ENCODE measurements around the gene SGCE.

Gene SGCE

DNA sequence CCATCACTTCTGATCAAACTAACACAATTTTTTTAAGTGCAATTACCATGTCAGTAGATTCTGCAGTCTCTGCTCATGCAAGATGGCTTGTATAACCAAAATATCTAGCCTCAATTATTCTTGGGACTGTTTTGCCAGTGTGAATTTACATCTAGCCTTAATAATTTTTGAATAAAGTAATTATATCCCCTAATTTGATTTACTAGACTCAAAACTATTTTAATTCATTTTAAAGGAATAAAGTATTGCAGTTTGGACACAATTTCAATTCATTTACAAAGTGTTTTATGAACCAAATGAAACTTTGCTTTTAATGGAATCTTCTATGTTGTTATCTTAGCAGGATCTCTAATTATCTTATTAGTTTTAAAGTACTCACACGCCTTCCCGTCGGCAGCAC is 55.7 kb downstream of the SGCE start:
- DNase-seq (ENCODE audit: low spot score in 2 of 2) (no peak), ATAC-seq (replicated peaks; ENCODE audit: extremely low read depth, poor library complexity, severe bottlenecking) (no peak)
- Mint-ChIP-seq H3K9me3 (peaks cover under 1% of the 10 kb centered on the region), H3K4me1 (no peaks in the 10 kb centered on the region), H3K27me3 (peaks cover 16% of the 10 kb centered on the region), H3K36me3 (ENCODE audit: insufficient read depth) (peaks cover 1% of the 10 kb centered on the region), H3K4me3 (no peak overlapping the region), H3K27ac (ENCODE audit: low read depth) (no peak overlapping the region)

DNA sequence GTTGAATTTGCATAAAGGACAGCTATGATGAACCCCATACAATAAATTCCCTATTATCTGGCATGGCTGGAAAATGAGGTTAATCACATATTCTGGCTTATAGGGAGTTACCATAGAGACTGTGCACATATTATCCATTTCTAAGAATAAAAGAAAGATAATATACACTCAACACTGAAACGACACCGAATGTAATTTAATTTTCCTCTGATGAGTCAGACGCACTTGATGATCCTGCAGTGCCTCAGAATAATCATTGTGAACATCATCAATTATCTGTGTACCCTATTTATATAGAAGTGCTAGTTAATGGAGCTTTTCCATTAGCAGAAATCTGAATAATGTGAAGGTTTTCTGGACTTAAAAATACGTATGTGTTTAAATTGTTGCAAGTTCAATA is 60.2 kb downstream of the SGCE start:
- Mint-ChIP-seq H3K9me3 (no peaks in the 10 kb centered on the region), H3K27ac (ENCODE audit: low read depth) (no peak overlapping the region), H3K27me3 (no peaks in the 10 kb centered on the region), H3K4me1 (no peaks in the 10 kb centered on the region), H3K4me3 (no peak overlapping the region), H3K36me3 (ENCODE audit: insufficient read depth) (no peaks in the 10 kb centered on the region)
- ATAC-seq (replicated peaks; ENCODE audit: extremely low read depth, poor library complexity, severe bottlenecking): no peak
- no peak for DNase-seq (ENCODE audit: low spot score in 2 of 2)

- no peaks in the 10 kb centered on the region for H3K9me3 Mint-ChIP-seq
These were observed 61.1 kb downstream of the SGCE start for GRCh38 chr7:94594882-94595281.

GRCh38 chr7:94591176-94591575 is 64.8 kb downstream of the SGCE start:
- ATAC-seq (replicated peaks; ENCODE audit: extremely low read depth, poor library complexity, severe bottlenecking): no peak
- Mint-ChIP-seq H3K27ac (ENCODE audit: low read depth) (no peak overlapping the region), H3K9me3 (no peaks in the 10 kb centered on the region), H3K4me3 (no peak overlapping the region), H3K27me3 (no peaks in the 10 kb centered on the region), H3K36me3 (ENCODE audit: insufficient read depth) (peaks cover 2% of the 10 kb centered on the region), H3K4me1 (no peaks in the 10 kb centered on the region)
- DNase-seq (ENCODE audit: low spot score in 2 of 2): no peak

More at GRCh38 chr7:94594882-94595281, 61.1 kb downstream of the SGCE start:
- no peaks in the 10 kb centered on the region for H3K4me1 Mint-ChIP-seq
- H3K4me3 Mint-ChIP-seq: no peak overlapping the region
- H3K27ac Mint-ChIP-seq (ENCODE audit: low read depth): no peak overlapping the region
- H3K36me3 Mint-ChIP-seq (ENCODE audit: insufficient read depth): peaks cover 2% of the 10 kb centered on the region
- H3K27me3 Mint-ChIP-seq: no peaks in the 10 kb centered on the region
- no peak for DNase-seq (ENCODE audit: low spot score in 2 of 2)
- no peak for ATAC-seq (replicated peaks; ENCODE audit: extremely low read depth, poor library complexity, severe bottlenecking)

GRCh38 chr7:94590526-94591162 is 65.3 kb downstream of the SGCE start:
- Mint-ChIP-seq H3K27ac (ENCODE audit: low read depth) (no peak overlapping the region), H3K9me3 (no peaks in the 10 kb centered on the region), H3K4me1 (no peaks in the 10 kb centered on the region), H3K4me3 (no peak overlapping the region), H3K27me3 (no peaks in the 10 kb centered on the region), H3K36me3 (ENCODE audit: insufficient read depth) (peaks cover 2% of the 10 kb centered on the region)
- ATAC-seq (replicated peaks; ENCODE audit: extremely low read depth, poor library complexity, severe bottlenecking) (no peak), DNase-seq (ENCODE audit: low spot score in 2 of 2) (no peak)

GRCh38 chr7:94588075-94588474 is 67.9 kb downstream of the SGCE start:
- Mint-ChIP-seq H3K4me3 (no peak overlapping the region), H3K27me3 (no peaks in the 10 kb centered on the region), H3K36me3 (ENCODE audit: insufficient read depth) (peaks cover 2% of the 10 kb centered on the region), H3K4me1 (no peaks in the 10 kb centered on the region), H3K27ac (ENCODE audit: low read depth) (no peak overlapping the region), H3K9me3 (no peaks in the 10 kb centered on the region)
- ATAC-seq (replicated peaks; ENCODE audit: extremely low read depth, poor library complexity, severe bottlenecking): no peak
- DNase-seq (ENCODE audit: low spot score in 2 of 2): no peak

- H3K27me3 Mint-ChIP-seq: no peaks in the 10 kb centered on the region
- no peak overlapping the region for H3K27ac Mint-ChIP-seq (ENCODE audit: low read depth)
- peaks cover 6% of the 10 kb centered on the region for H3K9me3 Mint-ChIP-seq
- no peaks in the 10 kb centered on the region for H3K4me1 Mint-ChIP-seq
- H3K36me3 Mint-ChIP-seq (ENCODE audit: insufficient read depth): peaks cover 2% of the 10 kb centered on the region
- no peak for ATAC-seq (replicated peaks; ENCODE audit: extremely low read depth, poor library complexity, severe bottlenecking)
- DNase-seq (ENCODE audit: low spot score in 2 of 2): no peak
- H3K4me3 Mint-ChIP-seq: no peak overlapping the region
These were observed 71.8 kb downstream of the SGCE start for GRCh38 chr7:94584113-94584512.

- no peak overlapping the region for H3K27ac Mint-ChIP-seq (ENCODE audit: low read depth)
- H3K4me3 Mint-ChIP-seq: no peak overlapping the region
- H3K36me3 Mint-ChIP-seq (ENCODE audit: insufficient read depth): peaks cover 2% of the 10 kb centered on the region
- ATAC-seq (replicated peaks; ENCODE audit: extremely low read depth, poor library complexity, severe bottlenecking) (no peak), DNase-seq (ENCODE audit: low spot score in 2 of 2) (no peak)
- H3K9me3 Mint-ChIP-seq: peaks cover 6% of the 10 kb centered on the region
- no peaks in the 10 kb centered on the region for H3K4me1 Mint-ChIP-seq
- H3K27me3 Mint-ChIP-seq: no peaks in the 10 kb centered on the region
These were observed 75.3 kb downstream of the SGCE start for GRCh38 chr7:94580601-94581000.

GRCh38 chr7:94579470-94579869 is 76.5 kb downstream of the SGCE start:
- Mint-ChIP-seq H3K27me3 (no peaks in the 10 kb centered on the region), H3K27ac (ENCODE audit: low read depth) (no peak overlapping the region), H3K4me3 (no peak overlapping the region), H3K9me3 (peaks cover 11% of the 10 kb centered on the region), H3K36me3 (ENCODE audit: insufficient read depth) (peaks cover 4% of the 10 kb centered on the region), H3K4me1 (no peaks in the 10 kb centered on the region)
- no peak for DNase-seq (ENCODE audit: low spot score in 2 of 2)
- no peak for ATAC-seq (replicated peaks; ENCODE audit: extremely low read depth, poor library complexity, severe bottlenecking)

DNA sequence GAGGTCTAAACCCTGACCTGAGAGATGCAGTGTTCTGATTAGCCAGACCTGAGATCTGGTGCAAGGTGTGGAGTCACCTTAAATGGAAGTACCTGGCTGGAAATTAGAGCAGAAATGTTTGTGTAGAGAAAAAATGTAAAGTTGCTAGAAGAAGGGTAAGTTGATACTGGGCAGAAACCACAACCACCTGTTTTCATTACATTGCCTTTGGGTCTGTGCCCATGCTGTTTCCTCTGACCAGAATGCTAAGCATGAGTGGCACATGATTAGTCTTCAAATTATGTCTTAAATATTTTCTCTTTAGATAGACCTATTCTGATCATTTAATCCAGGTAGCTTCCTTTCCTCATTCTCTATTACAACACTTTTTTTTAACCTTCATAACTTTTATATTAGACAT is 77.3 kb downstream of the SGCE start:
- H3K27me3 Mint-ChIP-seq: no peaks in the 10 kb centered on the region
- peaks cover 4% of the 10 kb centered on the region for H3K36me3 Mint-ChIP-seq (ENCODE audit: insufficient read depth)
- DNase-seq (ENCODE audit: low spot score in 2 of 2) (no peak), ATAC-seq (replicated peaks; ENCODE audit: extremely low read depth, poor library complexity, severe bottlenecking) (no peak)
- no peak overlapping the region for H3K27ac Mint-ChIP-seq (ENCODE audit: low read depth)
- no peak overlapping the region for H3K4me3 Mint-ChIP-seq
- H3K9me3 Mint-ChIP-seq: peaks cover 11% of the 10 kb centered on the region
- no peaks in the 10 kb centered on the region for H3K4me1 Mint-ChIP-seq

- Mint-ChIP-seq H3K4me3 (no peak overlapping the region), H3K27me3 (no peaks in the 10 kb centered on the region), H3K36me3 (ENCODE audit: insufficient read depth) (peaks cover 4% of the 10 kb centered on the region), H3K27ac (ENCODE audit: low read depth) (no peak overlapping the region), H3K9me3 (peaks cover 11% of the 10 kb centered on the region), H3K4me1 (no peaks in the 10 kb centered on the region)
- ATAC-seq (replicated peaks; ENCODE audit: extremely low read depth, poor library complexity, severe bottlenecking) (no peak), DNase-seq (ENCODE audit: low spot score in 2 of 2) (no peak)
These were observed 78.6 kb downstream of the SGCE start for GRCh38 chr7:94577357-94577756.

DNA sequence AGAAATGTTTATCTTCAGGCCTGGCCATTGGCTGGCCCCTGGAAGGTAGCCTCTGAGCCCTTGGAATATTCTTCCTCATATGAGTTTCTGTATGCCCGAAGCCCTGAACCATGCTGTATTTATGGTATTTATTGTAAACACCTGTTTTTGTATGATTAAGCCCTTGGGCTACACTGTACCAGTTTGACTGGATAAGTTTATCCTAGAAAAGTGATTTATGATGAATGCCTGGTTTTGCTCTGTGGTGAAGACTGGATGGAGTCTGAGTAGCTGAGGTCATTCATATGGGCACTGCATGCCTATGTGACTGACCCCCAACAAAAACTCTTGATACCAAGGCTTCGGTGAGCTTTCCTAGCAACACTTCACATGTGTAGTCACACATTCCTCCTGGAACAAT is 79.6 kb downstream of the SGCE start:
- Mint-ChIP-seq H3K27ac (ENCODE audit: low read depth) (no peak overlapping the region), H3K27me3 (no peaks in the 10 kb centered on the region), H3K36me3 (ENCODE audit: insufficient read depth) (peaks cover 4% of the 10 kb centered on the region), H3K9me3 (peaks cover 8% of the 10 kb centered on the region), H3K4me3 (no peak overlapping the region), H3K4me1 (no peaks in the 10 kb centered on the region)
- ATAC-seq (replicated peaks; ENCODE audit: extremely low read depth, poor library complexity, severe bottlenecking) (no peak), DNase-seq (ENCODE audit: low spot score in 2 of 2) (no peak)

GRCh38 chr7:94575646-94576045 is 80.3 kb downstream of the SGCE start:
- no peaks in the 10 kb centered on the region for H3K27me3 Mint-ChIP-seq
- peaks cover 4% of the 10 kb centered on the region for H3K36me3 Mint-ChIP-seq (ENCODE audit: insufficient read depth)
- no peaks in the 10 kb centered on the region for H3K4me1 Mint-ChIP-seq
- ATAC-seq (replicated peaks; ENCODE audit: extremely low read depth, poor library complexity, severe bottlenecking): no peak
- DNase-seq (ENCODE audit: low spot score in 2 of 2): no peak
- H3K4me3 Mint-ChIP-seq: no peak overlapping the region
- no peak overlapping the region for H3K27ac Mint-ChIP-seq (ENCODE audit: low read depth)
- peaks cover 6% of the 10 kb centered on the region for H3K9me3 Mint-ChIP-seq

DNA sequence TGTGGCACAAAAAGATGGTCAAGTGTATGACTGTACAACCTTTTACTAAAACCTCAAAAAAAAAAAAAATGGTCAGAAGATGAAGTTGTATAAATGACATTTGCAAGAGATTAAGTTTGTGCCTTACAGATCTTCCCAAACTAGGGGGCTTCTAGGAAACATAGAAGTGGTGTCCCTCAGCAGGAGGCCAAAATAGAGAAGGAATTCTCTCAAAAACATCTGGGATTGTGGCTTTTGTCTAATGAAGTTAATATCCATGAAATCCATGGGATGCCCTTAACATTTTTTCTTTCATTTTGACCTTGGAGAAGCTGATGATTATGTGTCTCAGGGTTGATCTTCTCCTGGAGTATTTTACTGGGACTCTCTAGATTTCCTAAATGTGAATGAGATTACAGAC is 84.1 kb downstream of the SGCE start:
- ATAC-seq (replicated peaks; ENCODE audit: extremely low read depth, poor library complexity, severe bottlenecking): no peak
- H3K36me3 Mint-ChIP-seq (ENCODE audit: insufficient read depth): peaks cover 2% of the 10 kb centered on the region

More for the DNA sequence above, 84.1 kb downstream of the SGCE start:
- DNase-seq (ENCODE audit: low spot score in 2 of 2): no peak
- Mint-ChIP-seq H3K27ac (ENCODE audit: low read depth) (no peak overlapping the region), H3K4me1 (no peaks in the 10 kb centered on the region), H3K4me3 (no peak overlapping the region), H3K9me3 (peaks cover 6% of the 10 kb centered on the region), H3K27me3 (no peaks in the 10 kb centered on the region)
